HG03457 (cell line): ENCODE measurements around the gene MTSS2.

ENCODE experiments used
- ATAC-seq: cut with Tn5 transposase; IDR thresholded peaks from one replicate; pipeline ENCODE4 v1.9.1; 2021; ENCODE audit warnings: moderate number of reproducible peaks; ENCODE audit not compliant: unreplicated experiment

The MTSS2 gene

GRCh38 chr16:70685938-70686375, at the start of gene MTSS2:
MTSS2 (minus strand) TSS chr16:70686053; CDS start chr16:70685791, 262 bp downstream.
- no peak for ATAC-seq

GRCh38 chr16:70735141-70735979, 49.5 kb upstream of the MTSS2 start:
- ATAC-seq, result no peak

DNA sequence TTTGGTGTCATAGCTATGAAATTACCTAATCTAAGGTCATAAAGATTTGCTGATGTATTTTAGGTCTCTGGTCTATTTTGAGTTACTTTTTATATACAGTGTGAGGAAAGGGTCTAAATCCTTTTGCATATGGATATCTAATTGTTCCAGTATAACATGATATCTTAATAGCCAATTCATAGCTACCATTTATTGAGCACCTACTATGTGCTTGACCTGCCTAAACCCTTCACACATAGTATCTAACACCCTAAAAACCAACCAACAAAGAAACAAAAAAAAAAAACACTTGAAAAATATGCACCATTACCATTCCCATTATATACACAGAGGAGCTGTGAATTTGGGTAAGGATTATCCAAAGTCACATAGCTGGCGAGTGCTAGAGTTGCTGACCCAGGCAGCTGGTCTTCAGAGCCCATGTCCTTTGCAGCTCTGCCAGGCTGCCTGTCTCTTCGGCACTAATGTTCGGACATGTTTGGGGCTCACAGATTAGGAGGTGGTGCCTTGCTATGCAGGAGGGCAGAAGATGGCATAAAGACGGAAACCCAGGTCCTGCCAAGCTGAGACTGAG, 48.8 kb upstream of the MTSS2 start:
- no peak for ATAC-seq

GRCh38 chr16:70730944-70731343, 45.1 kb upstream of the MTSS2 start:
- no peak for ATAC-seq

- ATAC-seq, result no peak
Measured at GRCh38 chr16:70730031-70730430, 44.2 kb upstream of the MTSS2 start.

GRCh38 chr16:70729292-70729691, 43.4 kb upstream of the MTSS2 start:
- ATAC-seq, result no peak

DNA sequence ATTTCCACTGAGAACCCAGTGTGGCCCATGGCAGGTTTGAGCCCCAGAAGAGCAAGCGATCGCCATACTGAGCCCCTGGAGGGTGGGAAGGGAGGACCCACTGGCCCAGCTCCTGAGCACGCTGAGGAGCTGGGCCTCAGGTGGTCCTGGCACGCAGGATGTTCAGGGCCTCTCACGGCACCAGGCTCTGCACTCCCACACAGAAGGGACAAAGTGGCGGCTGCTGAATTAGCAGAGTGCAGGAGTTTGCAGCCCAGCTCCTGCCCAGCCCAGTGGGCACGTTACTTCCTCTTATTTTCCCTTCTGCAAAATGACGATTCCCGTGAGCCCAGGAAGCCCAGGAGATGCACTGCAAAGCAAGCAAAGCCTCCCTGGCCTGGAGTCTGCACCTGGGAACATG, 42.3 kb upstream of the MTSS2 start:
- no peak for ATAC-seq

- no peak for ATAC-seq
Measured at GRCh38 chr16:70726892-70727361, 41.1 kb upstream of the MTSS2 start.

DNA sequence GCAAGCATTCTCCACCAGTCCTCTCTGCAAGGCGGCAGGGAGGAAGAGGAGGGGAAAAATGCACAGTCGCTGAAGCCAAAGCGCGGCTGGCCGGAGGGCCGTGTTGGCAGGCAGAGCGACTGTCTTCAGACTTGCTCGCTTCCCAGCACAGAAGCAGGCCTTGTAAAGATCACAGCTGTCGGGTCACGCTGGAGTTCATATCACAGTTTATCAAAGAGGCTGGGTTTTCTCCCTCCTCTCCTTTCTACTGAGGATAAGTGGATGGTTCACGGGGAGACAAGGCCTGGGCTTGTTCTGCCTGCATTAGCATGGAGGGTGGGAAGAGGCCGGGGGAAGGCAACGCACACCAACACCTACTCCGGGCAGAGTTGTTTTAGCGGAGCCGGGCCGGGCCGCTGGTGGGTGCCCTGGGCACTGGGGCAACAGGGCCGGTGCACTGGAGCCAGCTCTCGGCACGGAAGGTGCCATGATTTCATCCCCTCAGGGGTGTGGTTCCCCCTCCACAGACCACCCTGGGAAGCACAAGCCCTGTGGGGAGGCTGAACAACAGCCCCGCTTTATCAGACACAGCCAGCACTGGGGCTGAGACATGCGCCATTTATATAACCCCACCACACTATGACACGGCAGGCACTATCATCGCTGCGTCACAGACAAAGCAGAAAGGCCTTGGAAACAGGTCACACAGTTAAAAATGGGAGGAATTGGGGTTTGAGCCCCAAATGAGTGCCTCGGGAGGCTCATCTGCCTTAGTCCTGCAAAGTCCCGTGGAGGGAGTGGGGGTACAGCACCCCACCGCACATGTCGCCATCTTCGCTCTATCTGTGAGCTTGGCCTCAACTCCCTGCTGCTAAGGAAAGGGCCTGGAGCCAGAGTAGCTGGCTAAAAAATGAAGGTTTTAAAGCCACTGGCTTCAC, 40.3 kb upstream of the MTSS2 start:
- ATAC-seq, result no peak

- ATAC-seq, result no peak
Measured at GRCh38 chr16:70725024-70725911, 39.4 kb upstream of the MTSS2 start.

GRCh38 chr16:70724146-70725023, 38.5 kb upstream of the MTSS2 start:
- no peak for ATAC-seq

GRCh38 chr16:70723740-70724145, 37.9 kb upstream of the MTSS2 start:
- ATAC-seq, result no peak

GRCh38 chr16:70721202-70721963, 35.5 kb upstream of the MTSS2 start:
- ATAC-seq, result no peak

- no peak for ATAC-seq
Measured at GRCh38 chr16:70720425-70721201, 34.8 kb upstream of the MTSS2 start.

- no peak for ATAC-seq
Measured at GRCh38 chr16:70717065-70717464, 31.2 kb upstream of the MTSS2 start.

DNA sequence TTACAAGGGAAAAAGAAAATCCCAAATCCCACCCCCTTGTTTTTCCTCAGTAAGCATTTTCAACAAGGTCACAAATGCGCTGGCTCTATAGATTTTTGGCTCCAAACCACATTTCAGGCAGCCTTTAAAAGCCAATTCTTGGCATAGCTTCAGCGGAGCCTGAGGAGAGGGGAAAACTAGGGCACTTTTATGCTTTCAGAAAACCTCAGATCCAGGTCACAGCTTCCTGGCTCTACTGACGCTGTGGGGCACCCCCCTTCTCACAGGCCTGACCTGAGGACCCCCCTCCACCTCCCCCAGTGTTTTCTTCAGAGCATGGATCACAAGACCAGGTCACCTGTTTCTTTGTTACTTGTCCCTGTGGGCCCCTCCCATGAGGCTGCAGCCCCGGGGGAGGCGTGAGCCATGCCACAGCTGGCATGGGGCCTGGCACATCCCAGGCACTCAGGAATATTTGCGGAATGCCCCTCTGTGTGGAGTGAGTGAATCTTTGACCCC, 30.1 kb upstream of the MTSS2 start:
- no peak for ATAC-seq

DNA sequence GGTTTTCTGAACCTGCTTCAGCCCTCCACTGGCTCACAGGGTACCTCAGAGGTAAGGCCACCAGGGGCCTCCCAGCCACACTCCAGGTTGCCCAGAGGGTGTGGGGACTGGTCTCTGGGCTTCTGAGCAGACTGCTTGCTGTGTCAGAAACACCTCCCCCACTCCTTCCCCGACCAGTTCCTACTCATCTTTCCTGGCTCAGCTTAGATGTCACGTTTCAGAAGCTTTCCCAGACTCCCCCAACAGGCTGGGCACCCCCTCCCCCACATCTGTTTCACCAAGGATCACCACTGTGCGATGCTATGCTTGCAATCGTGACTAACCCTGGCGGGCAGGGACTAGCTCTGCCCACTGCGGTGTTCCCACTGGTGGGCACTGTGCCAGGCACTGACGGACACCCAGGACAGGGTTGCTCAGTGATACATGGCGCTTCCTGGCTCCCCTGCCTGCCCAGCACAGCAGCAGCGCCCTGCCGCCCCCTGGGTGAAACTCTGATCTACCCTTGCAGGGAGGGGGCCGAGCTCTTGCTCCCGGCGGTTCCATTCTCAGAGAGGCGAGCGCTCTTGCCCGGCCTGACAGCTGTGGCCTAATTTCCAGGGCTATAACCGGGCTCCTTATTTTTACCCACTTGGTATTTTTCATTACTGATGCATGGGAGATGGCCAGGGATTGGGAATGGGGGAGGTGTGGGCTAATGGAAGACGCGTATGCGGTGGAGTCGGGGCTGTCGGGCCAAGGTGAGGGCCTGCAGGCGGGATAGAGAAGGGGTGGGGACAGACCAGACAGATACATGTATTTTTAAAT, 29.4 kb upstream of the MTSS2 start:
- no peak for ATAC-seq
